Neuronal stem cell (in vitro differentiated cells): ENCODE results near the gene LRRTM3.

Experiments used
- DNase-seq: peaks from one replicate; pipeline ENCODE4 v3.0.0-alpha.2; 2013; ENCODE audit warnings: low spot score
- H2AFZ ChIP-seq: one replicate; pipeline ENCODE4 v1.6.1; 2013; ENCODE audit warnings: mild to moderate bottlenecking, low read length, inconsistent platforms
- H2AK5ac ChIP-seq: 2 replicates; pipeline ENCODE4 v1.6.1; 2013; ENCODE audit warnings: low read depth, mild to moderate bottlenecking, inconsistent platforms, low read length, moderate library complexity, mixed read lengths
- H2BK120ac ChIP-seq: 2 replicates; pipeline ENCODE4 v1.6.1; 2013; ENCODE audit warnings: low read depth, mild to moderate bottlenecking, inconsistent platforms, low read length, moderate library complexity, mixed read lengths
- H2BK12ac ChIP-seq: one replicate; pipeline ENCODE4 v1.6.1; 2013; ENCODE audit warnings: low read length, inconsistent platforms
- H2BK15ac ChIP-seq: 2 replicates; pipeline ENCODE4 v1.6.1; 2013; ENCODE audit warnings: mild to moderate bottlenecking, low read length, inconsistent platforms, mixed read lengths
- H2BK5ac ChIP-seq: one replicate; pipeline ENCODE4 v1.6.1; 2013; ENCODE audit warnings: inconsistent platforms, mild to moderate bottlenecking, low read length, moderate library complexity
- H3K14ac ChIP-seq: one replicate; pipeline ENCODE4 v1.6.1; 2013; ENCODE audit warnings: low read length, inconsistent platforms
- H3K18ac ChIP-seq: 2 replicates; pipeline ENCODE4 v1.6.1; 2013; ENCODE audit warnings: low read length, inconsistent platforms
- H3K23ac ChIP-seq: 2 replicates; pipeline ENCODE4 v1.6.1; 2013; ENCODE audit warnings: low read depth, mild to moderate bottlenecking, mixed read lengths, low read length, inconsistent platforms; ENCODE audit not compliant: poor library complexity
- H3K27ac ChIP-seq: replicated peaks from 3 replicates; pipeline ENCODE4 v1.5.1; 2013; ENCODE audit warnings: low read length, inconsistent platforms
- H3K27me3 ChIP-seq, 3 experiments: 2 replicates each; pipeline ENCODE4 v1.6.1; 2013; ENCODE audit warnings: low read length in 3 of 3, mild to moderate bottlenecking in 2 of 3, inconsistent platforms in 1 of 3, low read depth in 1 of 3, mixed read lengths in 1 of 3, moderate library complexity in 1 of 3; ENCODE audit not compliant: control insufficient read depth in 3 of 3, insufficient read depth in 3 of 3
- H3K36me3 ChIP-seq, 2 donors: replicated peaks in 1 of 2; 2 replicates each; pipeline ENCODE4 v1.6.1; 2013; ENCODE audit warnings: low read length in 2 of 2; ENCODE audit not compliant: control insufficient read depth in 2 of 2, insufficient read depth in 2 of 2
- H3K4ac ChIP-seq: 2 replicates; pipeline ENCODE4 v1.6.1; 2013; ENCODE audit warnings: inconsistent platforms, mild to moderate bottlenecking, low read length, moderate library complexity
- H3K4me1 ChIP-seq, 2 donors: 1 replicate in 1 of 2; 2 replicates in 1 of 2; pipeline ENCODE4 v1.6.1; 2013; ENCODE audit warnings: low read length in 2 of 2, low read depth in 1 of 2; ENCODE audit not compliant: control insufficient read depth in 2 of 2, insufficient read depth in 1 of 2
- H3K4me2 ChIP-seq: one replicate; pipeline ENCODE4 v1.6.1; 2013; ENCODE audit warnings: mild to moderate bottlenecking, low read length, inconsistent platforms; ENCODE audit not compliant: insufficient read depth, poor library complexity, severe bottlenecking
- H3K4me3 ChIP-seq, 2 donors: 2 replicates each; pipeline ENCODE4 v1.5.1; 2013; ENCODE audit warnings: low read length in 2 of 2, mild to moderate bottlenecking in 2 of 2, inconsistent platforms in 1 of 2, moderate library complexity in 1 of 2
- H3K79me1 ChIP-seq: one replicate; pipeline ENCODE4 v1.6.1; 2013; ENCODE audit warnings: low read depth, mild to moderate bottlenecking, inconsistent platforms, low read length, moderate library complexity
- H3K9ac ChIP-seq: one replicate; pipeline ENCODE4 v1.6.1; 2013; ENCODE audit warnings: mild to moderate bottlenecking, low read depth, low read length, inconsistent platforms; ENCODE audit not compliant: poor library complexity
- H3K9me3 ChIP-seq, 2 donors: replicated peaks in 1 of 2; 2 replicates each; pipeline versions ENCODE3 to v1.6.1; 2013; ENCODE audit warnings: low read length in 2 of 2, mild to moderate bottlenecking in 2 of 2, inconsistent platforms in 1 of 2, low read depth in 1 of 2, mixed read lengths in 1 of 2, moderate library complexity in 1 of 2; ENCODE audit not compliant: control insufficient read depth in 2 of 2, insufficient read depth in 1 of 2
- H4K8ac ChIP-seq: one replicate; pipeline ENCODE4 v1.6.1; 2013; ENCODE audit warnings: low read depth, mild to moderate bottlenecking, inconsistent platforms, low read length, moderate library complexity
- H4K91ac ChIP-seq: one replicate; pipeline ENCODE4 v1.6.1; 2013; ENCODE audit warnings: low read length, low read depth, mild to moderate bottlenecking, inconsistent platforms; ENCODE audit not compliant: poor library complexity
- WGBS, 2 donors: extraction: QIAGEN DNeasy Blood & Tissue Kit; methylation state at CpG; one replicate each; pipeline ENCODE4 v1.1.7; 2013; ENCODE audit warnings: missing lambda C conversion rate in 2 of 2, mixed read lengths in 1 of 2; ENCODE audit not compliant: insufficient read length in 2 of 2, insufficient replicate concordance in 1 of 2; ENCODE audit errors: extremely low coverage in 2 of 2; 5-methylcytosine and 5-hydroxymethylcytosine counted together

LRRTM3 gene

GRCh38 chr10:67079126-67079525 is 153.3 kb downstream of the LRRTM3 start:
- Histone ChIP-seq H3K4ac (no peak overlapping the region), H2BK12ac (no peak overlapping the region), H3K36me3 (no peaks in the 10 kb centered on the region), H2AFZ (no peak overlapping the region), H3K14ac (no peak overlapping the region), H3K23ac (no peak overlapping the region), H2AK5ac (no peak overlapping the region), H4K8ac (no peak overlapping the region), H3K4me3 (no peak overlapping the region), H4K91ac (no peak overlapping the region), H3K4me2 (no peak overlapping the region), H3K18ac (no peak overlapping the region), H2BK5ac (no peak overlapping the region), H3K4me1 (no peaks in the 10 kb centered on the region), H3K27me3 (no peaks in the 10 kb centered on the region), H3K79me1 (no peaks in the 10 kb centered on the region), H3K27ac (no peak overlapping the region), H3K9me3 (no peaks in the 10 kb centered on the region), H2BK15ac (no peak overlapping the region), H2BK120ac (no peak overlapping the region), H3K9ac (no peak overlapping the region)
- WGBS, 2 donors, result no CpG with 5 or more reads among the region's 4 CpGs
- no peak for DNase-seq

- WGBS, 2 donors, result no CpG with 5 or more reads among the region's 2 CpGs
- Histone ChIP-seq H2AFZ (peak overlapping the region; percentile 4), H3K18ac (no peak overlapping the region), H3K23ac (no peak overlapping the region), H3K4me3 (no peak overlapping the region), H3K9ac (no peak overlapping the region), H2AK5ac (no peak overlapping the region), H2BK15ac (no peak overlapping the region), H3K79me1 (no peaks in the 10 kb centered on the region), H3K9me3 (peaks cover 0 to 1% of the 10 kb centered on the region in 2 donors), H3K36me3 (no peaks in the 10 kb centered on the region), H3K14ac (no peak overlapping the region), H2BK12ac (no peak overlapping the region), H3K27me3 (no peaks in the 10 kb centered on the region), H3K4ac (no peak overlapping the region), H3K4me1 (no peaks in the 10 kb centered on the region), H3K27ac (no peak overlapping the region), H2BK5ac (no peak overlapping the region), H4K8ac (no peak overlapping the region), H4K91ac (no peak overlapping the region), H3K4me2 (no peak overlapping the region), H2BK120ac (no peak overlapping the region)
- no peak for DNase-seq
These were observed 160.7 kb downstream of the LRRTM3 start for GRCh38 chr10:67086327-67087134.

GRCh38 chr10:67087135-67087425 is 161.2 kb downstream of the LRRTM3 start:
- peak overlapping the region; percentile 4 for H2AFZ ChIP-seq
- H3K4me3 ChIP-seq, result no peak overlapping the region
- no peak overlapping the region for H3K23ac ChIP-seq
- H3K4ac ChIP-seq, result no peak overlapping the region
- no peaks in the 10 kb centered on the region for H3K79me1 ChIP-seq
- no peak overlapping the region for H2BK12ac ChIP-seq
- H3K4me2 ChIP-seq, result no peak overlapping the region
- H3K14ac ChIP-seq, result no peak overlapping the region
- H3K4me1 ChIP-seq, result no peaks in the 10 kb centered on the region
- no peaks in the 10 kb centered on the region for H3K27me3 ChIP-seq
- no peaks in the 10 kb centered on the region for H3K36me3 ChIP-seq
- H2AK5ac ChIP-seq, result no peak overlapping the region
- H2BK5ac ChIP-seq, result no peak overlapping the region
- H3K18ac ChIP-seq, result no peak overlapping the region
- no peak overlapping the region for H4K8ac ChIP-seq
- no peak overlapping the region for H2BK15ac ChIP-seq
- peaks cover 0 to 2% of the 10 kb centered on the region in 2 donors for H3K9me3 ChIP-seq
- no peak overlapping the region for H3K27ac ChIP-seq
- no peak overlapping the region for H3K9ac ChIP-seq
- DNase-seq, result no peak
- no peak overlapping the region for H4K91ac ChIP-seq
- no peak overlapping the region for H2BK120ac ChIP-seq

- H3K9me3 ChIP-seq, result peaks cover 0 to 2% of the 10 kb centered on the region in 2 donors
- WGBS, 2 donors, result no CpG with 5 or more reads among the region's 1 CpG
- no peak overlapping the region for H3K9ac ChIP-seq
- H3K23ac ChIP-seq, result no peak overlapping the region
- H3K27ac ChIP-seq, result no peak overlapping the region
- no peaks in the 10 kb centered on the region for H3K27me3 ChIP-seq
- no peak overlapping the region for H4K91ac ChIP-seq
- H4K8ac ChIP-seq, result no peak overlapping the region
- H2AFZ ChIP-seq, result no peak overlapping the region
- no peak overlapping the region for H3K14ac ChIP-seq
- H2BK5ac ChIP-seq, result no peak overlapping the region
- no peak overlapping the region for H2AK5ac ChIP-seq
- no peaks in the 10 kb centered on the region for H3K36me3 ChIP-seq
- H3K79me1 ChIP-seq, result no peaks in the 10 kb centered on the region
- no peak overlapping the region for H2BK15ac ChIP-seq
- H3K18ac ChIP-seq, result no peak overlapping the region
- H3K4ac ChIP-seq, result no peak overlapping the region
- no peak overlapping the region for H2BK120ac ChIP-seq
- no peak overlapping the region for H3K4me2 ChIP-seq
- no peak overlapping the region for H2BK12ac ChIP-seq
- DNase-seq, result no peak
- no peak overlapping the region for H3K4me3 ChIP-seq
- no peaks in the 10 kb centered on the region for H3K4me1 ChIP-seq
These were observed 162.2 kb downstream of the LRRTM3 start for GRCh38 chr10:67088036-67088435.
